ENCODE results near the gene MIGA1. TPM values are rescaled to one million over a fixed set of nuclear protein-coding genes. Genes with fewer than 3 reads are reported as not detected.
"Not testable (repeated sequence)": the region's sequence is repeated elsewhere in the genome, so short reads cannot be mapped to it uniquely, and the experiment has no call there.

MIGA1 gene
- total RNA-seq, 2 donors from 2014 or later, result 13.9 to 18.3 TPM

- ATAC-seq (no peak), DNase-seq (no peak)
- intact Hi-C loops (cut with DNase I, micrococcal nuclease), result no loop called here
These were observed 15.1 kb downstream of the MIGA1 start for GRCh38 chr1:77794550-77794949.

- DNase-seq (no peak), ATAC-seq (no peak)
These were observed 17.4 kb downstream of the MIGA1 start for GRCh38 chr1:77796695-77797405.

GRCh38 chr1:77797991-77798390 is 18.5 kb downstream of the MIGA1 start:
- DNase-seq (no peak), ATAC-seq (no peak)
- intact Hi-C loops (cut with DNase I, micrococcal nuclease), result no loop called here

More at GRCh38 chr1:77796695-77797405, 17.4 kb downstream of the MIGA1 start:
- intact Hi-C loops (cut with DNase I, micrococcal nuclease), result no loop called here

GRCh38 chr1:77802026-77802425 is 22.6 kb downstream of the MIGA1 start:
- no peak for ATAC-seq
- intact Hi-C loops (cut with DNase I, micrococcal nuclease), result no loop called here
- no peak for DNase-seq

- intact Hi-C loops (cut with DNase I, micrococcal nuclease), result no loop called here
- ATAC-seq (no peak), DNase-seq (no peak)
These were observed 23.9 kb downstream of the MIGA1 start for GRCh38 chr1:77803371-77803770.

- DNase-seq; intact Hi-C loops (cut with DNase I, micrococcal nuclease); ATAC-seq: not testable (repeated sequence)
These were observed 30.5 kb downstream of the MIGA1 start for GRCh38 chr1:77809787-77810462.

- intact Hi-C loops (cut with DNase I, micrococcal nuclease); DNase-seq: not testable (repeated sequence)
- ATAC-seq, result peak; percentile 26
These were observed 32.1 kb downstream of the MIGA1 start for GRCh38 chr1:77811589-77811988.

- intact Hi-C loops (cut with DNase I, micrococcal nuclease), result no loop called here
- ATAC-seq, result no peak
- no peak for DNase-seq
These were observed 38.1 kb downstream of the MIGA1 start for GRCh38 chr1:77817368-77818209.

GRCh38 chr1:77820121-77820520 is 40.7 kb downstream of the MIGA1 start:
- DNase-seq (no peak), ATAC-seq (no peak)
- intact Hi-C loops (cut with DNase I, micrococcal nuclease), result no loop called here

- DNase-seq (no peak), ATAC-seq (no peak)
- intact Hi-C loops (cut with DNase I, micrococcal nuclease), result no loop called here
These were observed 44.6 kb downstream of the MIGA1 start for GRCh38 chr1:77824079-77824478.

- DNase-seq (no peak), ATAC-seq (no peak)
- intact Hi-C loops (cut with DNase I, micrococcal nuclease), result no loop called here
These were observed 45.2 kb downstream of the MIGA1 start for GRCh38 chr1:77824694-77825093.

- ATAC-seq, result peak; percentile 91
- DNase-seq, result peak in 1 of 2 donors; percentile 9
- intact Hi-C loops (cut with DNase I, micrococcal nuclease), result no loop called here
These were observed 45.8 kb downstream of the MIGA1 start for GRCh38 chr1:77825131-77825709.

- intact Hi-C loops (cut with DNase I, micrococcal nuclease); ATAC-seq; DNase-seq: not testable (repeated sequence)
These were observed 47.4 kb downstream of the MIGA1 start for GRCh38 chr1:77826851-77827250.

- ATAC-seq (no peak), DNase-seq (no peak)
- intact Hi-C loops (cut with DNase I, micrococcal nuclease), result no loop called here
These were observed 48.6 kb downstream of the MIGA1 start for GRCh38 chr1:77828098-77828497.

GRCh38 chr1:77829851-77830250 is 50.4 kb downstream of the MIGA1 start:
- intact Hi-C loops (cut with DNase I, micrococcal nuclease), result loop anchor here in 1 of 2 donors (5.0 kb wide), 1 partner anchor 62 kb away; no protein-coding TSS in a partner anchor
- no peak for ATAC-seq
- DNase-seq, result no peak

GRCh38 chr1:77830946-77831345 is 51.5 kb downstream of the MIGA1 start:
- intact Hi-C loops (cut with DNase I, micrococcal nuclease), result loop anchor here in 1 of 2 donors (5.0 kb wide), 1 partner anchor 61 kb away; no protein-coding TSS in a partner anchor
- DNase-seq (no peak), ATAC-seq (no peak)

GRCh38 chr1:77831566-77831965 is 52.1 kb downstream of the MIGA1 start:
- ATAC-seq (no peak), DNase-seq (no peak)
- intact Hi-C loops (cut with DNase I, micrococcal nuclease), result loop anchor here in 1 of 2 donors (5.0 kb wide), 1 partner anchor 61 kb away; no protein-coding TSS in a partner anchor

- no peak for ATAC-seq
- intact Hi-C loops (cut with DNase I, micrococcal nuclease), result loop anchor here in 1 of 2 donors (5.0 kb wide), 1 partner anchor 60 kb away; no protein-coding TSS in a partner anchor
- DNase-seq, result no peak
These were observed 52.7 kb downstream of the MIGA1 start for GRCh38 chr1:77831976-77832711.

Measured in left colon (tissue), 2 donors.